ENCODE data around the gene EGLN1. TPM values are rescaled to one million over a fixed set of nuclear protein-coding genes. Genes with fewer than 3 reads are reported as not detected.

The EGLN1 gene
- total RNA-seq, 4 donors from 2014 or later, result 53.2 to 76.7 (median 60.1) TPM

- H3K36me3 ChIP-seq, result peaks cover 0 to 36% (median 0%) of the 10 kb centered on the region in 3 donors
- 89 to 93% methylated on average over 6 of the region's 6 CpGs for WGBS, 2 donors
- H3K9me3 ChIP-seq, result no peaks in the 10 kb centered on the region
- no peak overlapping the region for H3K27ac ChIP-seq
- DNase-seq (ENCODE audit: low spot score in 2 of 2), result no peak
- peak overlapping the region in 2 of 4 donors; percentile 75 to 78 for H3K4me3 ChIP-seq
- H3K4me1 ChIP-seq, result peaks cover 3 to 63% (median 49%) of the 10 kb centered on the region in 4 donors
- no peaks in the 10 kb centered on the region for H3K27me3 ChIP-seq
- no peak for TF ChIP-seq EP300 (IDR thresholded peaks at IDR 0.05)
- TF ChIP-seq POLR2A (IDR thresholded peaks at IDR 0.05), result no peak
- no peak for TF ChIP-seq CTCF (IDR thresholded peaks at IDR 0.05)
Measured at GRCh38 chr1:231334952-231335351, 87.1 kb downstream of the EGLN1 start.

GRCh38 chr1:231334079-231334666 is 87.9 kb downstream of the EGLN1 start:
- Histone ChIP-seq H3K4me1 (peaks cover 3 to 55% (median 42%) of the 10 kb centered on the region in 4 donors), H3K4me3 (peak overlapping the region in 2 of 4 donors; percentile 4 to 78), H3K36me3 (peaks cover 0 to 36% (median 0%) of the 10 kb centered on the region in 3 donors), H3K27me3 (no peaks in the 10 kb centered on the region), H3K9me3 (no peaks in the 10 kb centered on the region), H3K27ac (no peak overlapping the region)
- 74 to 80% methylated on average over 1 of the region's 1 CpG for WGBS, 2 donors
- DNase-seq (ENCODE audit: low spot score in 2 of 2), result no peak
- TF ChIP-seq CTCF (IDR thresholded peaks at IDR 0.05), result no peak
- TF ChIP-seq EP300 (IDR thresholded peaks at IDR 0.05), result no peak
- no peak for TF ChIP-seq POLR2A (IDR thresholded peaks at IDR 0.05)

GRCh38 chr1:231332761-231333160 is 89.3 kb downstream of the EGLN1 start:
- no peak for TF ChIP-seq EP300 (IDR thresholded peaks at IDR 0.05)
- TF ChIP-seq CTCF (IDR thresholded peaks at IDR 0.05), result no peak
- no peak for TF ChIP-seq POLR2A (IDR thresholded peaks at IDR 0.05)
- WGBS, 2 donors, result 92 to 98% methylated on average over 1 of the region's 1 CpG
- no peaks in the 10 kb centered on the region for H3K9me3 ChIP-seq
- H3K4me3 ChIP-seq, result no peak overlapping the region
- no peak for DNase-seq (ENCODE audit: low spot score in 2 of 2)
- peaks cover 3 to 48% (median 38%) of the 10 kb centered on the region in 4 donors for H3K4me1 ChIP-seq
- H3K27me3 ChIP-seq, result no peaks in the 10 kb centered on the region
- no peak overlapping the region for H3K27ac ChIP-seq
- H3K36me3 ChIP-seq, result peaks cover 0 to 36% (median 0%) of the 10 kb centered on the region in 3 donors

- 87 to 90% methylated on average over 7 of the region's 7 CpGs for WGBS, 2 donors
- Histone ChIP-seq H3K4me1 (peaks cover 0 to 24% (median 14%) of the 10 kb centered on the region in 4 donors), H3K27ac (no peak overlapping the region), H3K27me3 (no peaks in the 10 kb centered on the region), H3K9me3 (no peaks in the 10 kb centered on the region), H3K4me3 (no peak overlapping the region), H3K36me3 (peaks cover 0 to 30% (median 0%) of the 10 kb centered on the region in 3 donors)
- TF ChIP-seq POLR2A (IDR thresholded peaks at IDR 0.05) (no peak), EP300 (IDR thresholded peaks at IDR 0.05) (no peak), CTCF (IDR thresholded peaks at IDR 0.05) (no peak)
- no peak for DNase-seq (ENCODE audit: low spot score in 2 of 2)
Measured at GRCh38 chr1:231329483-231329882, 92.6 kb downstream of the EGLN1 start.

- peaks cover 0 to 5% (median 0%) of the 10 kb centered on the region in 4 donors for H3K4me1 ChIP-seq
- H3K4me3 ChIP-seq, result no peak overlapping the region
- H3K27me3 ChIP-seq, result no peaks in the 10 kb centered on the region
- DNase-seq (ENCODE audit: low spot score in 2 of 2), result no peak
- H3K27ac ChIP-seq, result no peak overlapping the region
- no peaks in the 10 kb centered on the region for H3K9me3 ChIP-seq
- TF ChIP-seq CTCF (IDR thresholded peaks at IDR 0.05) (no peak), EP300 (IDR thresholded peaks at IDR 0.05) (no peak), POLR2A (IDR thresholded peaks at IDR 0.05) (no peak)
- peaks cover 0 to 22% (median 0%) of the 10 kb centered on the region in 3 donors for H3K36me3 ChIP-seq
- WGBS, 2 donors, result 79 to 86% methylated on average over 5 of the region's 5 CpGs
Measured at GRCh38 chr1:231327617-231328016, 94.5 kb downstream of the EGLN1 start.

Data from tibial nerve (tissue), 4 donors.